ENCODE data around the gene UNC13A.

DNA sequence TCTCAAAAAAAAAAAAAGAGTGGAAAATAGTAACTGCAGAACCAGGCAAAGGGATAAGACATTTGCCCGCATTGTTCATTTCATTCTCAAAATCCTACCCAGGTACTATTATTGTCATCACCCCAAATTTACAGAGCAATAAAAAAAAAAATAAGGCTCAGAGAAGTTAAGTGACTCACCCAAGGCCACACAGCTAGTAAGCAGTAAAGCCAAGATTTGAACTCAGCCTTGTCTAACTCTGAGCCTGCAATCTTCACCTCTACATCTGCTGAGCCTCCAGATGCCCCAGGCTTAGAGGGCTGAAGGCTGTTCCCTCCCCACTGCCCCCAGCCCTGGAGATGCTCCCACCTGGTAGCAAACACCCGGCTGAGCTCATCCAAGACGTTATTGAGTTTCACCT lies 61.0 kb downstream of the UNC13A start:
- TF ChIP-seq, protein P1, sequence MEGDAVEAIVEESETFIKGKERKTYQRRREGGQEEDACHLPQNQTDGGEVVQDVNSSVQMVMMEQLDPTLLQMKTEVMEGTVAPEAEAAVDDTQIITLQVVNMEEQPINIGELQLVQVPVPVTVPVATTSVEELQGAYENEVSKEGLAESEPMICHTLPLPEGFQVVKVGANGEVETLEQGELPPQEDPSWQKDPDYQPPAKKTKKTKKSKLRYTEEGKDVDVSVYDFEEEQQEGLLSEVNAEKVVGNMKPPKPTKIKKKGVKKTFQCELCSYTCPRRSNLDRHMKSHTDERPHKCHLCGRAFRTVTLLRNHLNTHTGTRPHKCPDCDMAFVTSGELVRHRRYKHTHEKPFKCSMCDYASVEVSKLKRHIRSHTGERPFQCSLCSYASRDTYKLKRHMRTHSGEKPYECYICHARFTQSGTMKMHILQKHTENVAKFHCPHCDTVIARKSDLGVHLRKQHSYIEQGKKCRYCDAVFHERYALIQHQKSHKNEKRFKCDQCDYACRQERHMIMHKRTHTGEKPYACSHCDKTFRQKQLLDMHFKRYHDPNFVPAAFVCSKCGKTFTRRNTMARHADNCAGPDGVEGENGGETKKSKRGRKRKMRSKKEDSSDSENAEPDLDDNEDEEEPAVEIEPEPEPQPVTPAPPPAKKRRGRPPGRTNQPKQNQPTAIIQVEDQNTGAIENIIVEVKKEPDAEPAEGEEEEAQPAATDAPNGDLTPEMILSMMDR (IDR thresholded peaks at IDR 0.05), result no peak
- TF ChIP-seq POLR2A (IDR thresholded peaks at IDR 0.05), result no peak
